22Rv1 (cell line): ENCODE results near the gene NINJ2.

Experiments used
- ZFX ChIP-seq: fragments of 450-650 bp; IDR thresholded peaks from 2 replicates; pipeline ENCODE4 v1.6.1; 2017; ENCODE audit warnings: antibody characterized with exemption, borderline replicate concordance
- TF ChIP-seq, protein P1 (sequence below): fragments of 450-650 bp; IDR thresholded peaks from 2 replicates; pipeline ENCODE4 v1.5.1; 2017; ENCODE audit warnings: mild to moderate bottlenecking

DNA sequence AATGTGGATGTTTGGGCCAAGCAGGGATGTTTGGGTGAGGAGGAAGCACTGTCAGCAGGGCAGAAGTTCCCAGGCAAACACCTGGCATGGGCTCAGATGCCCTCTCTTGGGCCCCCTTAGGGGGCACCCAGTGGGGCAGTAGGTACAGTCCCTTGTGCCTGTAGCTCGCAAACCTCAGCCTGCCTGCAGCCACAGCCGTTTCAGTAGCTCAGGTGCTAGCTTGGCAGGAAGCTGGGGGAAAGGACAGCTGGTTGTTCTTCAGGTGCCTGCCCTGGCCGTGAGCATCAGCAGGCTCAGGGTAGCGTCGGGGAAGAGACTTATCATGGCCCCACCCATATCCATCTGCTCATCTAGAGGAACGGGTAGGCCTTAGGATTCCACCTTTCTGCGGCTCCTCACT is 136.0 kb downstream of the NINJ2 start:
- TF ChIP-seq, protein P1, sequence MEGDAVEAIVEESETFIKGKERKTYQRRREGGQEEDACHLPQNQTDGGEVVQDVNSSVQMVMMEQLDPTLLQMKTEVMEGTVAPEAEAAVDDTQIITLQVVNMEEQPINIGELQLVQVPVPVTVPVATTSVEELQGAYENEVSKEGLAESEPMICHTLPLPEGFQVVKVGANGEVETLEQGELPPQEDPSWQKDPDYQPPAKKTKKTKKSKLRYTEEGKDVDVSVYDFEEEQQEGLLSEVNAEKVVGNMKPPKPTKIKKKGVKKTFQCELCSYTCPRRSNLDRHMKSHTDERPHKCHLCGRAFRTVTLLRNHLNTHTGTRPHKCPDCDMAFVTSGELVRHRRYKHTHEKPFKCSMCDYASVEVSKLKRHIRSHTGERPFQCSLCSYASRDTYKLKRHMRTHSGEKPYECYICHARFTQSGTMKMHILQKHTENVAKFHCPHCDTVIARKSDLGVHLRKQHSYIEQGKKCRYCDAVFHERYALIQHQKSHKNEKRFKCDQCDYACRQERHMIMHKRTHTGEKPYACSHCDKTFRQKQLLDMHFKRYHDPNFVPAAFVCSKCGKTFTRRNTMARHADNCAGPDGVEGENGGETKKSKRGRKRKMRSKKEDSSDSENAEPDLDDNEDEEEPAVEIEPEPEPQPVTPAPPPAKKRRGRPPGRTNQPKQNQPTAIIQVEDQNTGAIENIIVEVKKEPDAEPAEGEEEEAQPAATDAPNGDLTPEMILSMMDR = no peak
- no peak for TF ChIP-seq ZFX
